Mammary epithelial cell (primary cell): ENCODE results near the gene KRT39.

ENCODE experiments used
- EZH2 ChIP-seq: IDR thresholded peaks from 2 replicates; pipeline ENCODE4 v1.6.1; 2012; ENCODE audit warnings: low read length, inconsistent platforms, borderline replicate concordance
- TF ChIP-seq, protein P1 (sequence below), 2 donors: IDR thresholded peaks in 1 of 2; conservative IDR thresholded peaks in 1 of 2; 2 replicates each; pipeline ENCODE4 v1.5.1; 2011 to 2012; ENCODE audit warnings: inconsistent platforms in 2 of 2, low read length in 2 of 2, mild to moderate bottlenecking in 2 of 2, control low read depth in 1 of 2, low read depth in 1 of 2; ENCODE audit not compliant: insufficient read depth in 1 of 2; ENCODE audit errors: extremely low read depth in 1 of 2

DNA sequence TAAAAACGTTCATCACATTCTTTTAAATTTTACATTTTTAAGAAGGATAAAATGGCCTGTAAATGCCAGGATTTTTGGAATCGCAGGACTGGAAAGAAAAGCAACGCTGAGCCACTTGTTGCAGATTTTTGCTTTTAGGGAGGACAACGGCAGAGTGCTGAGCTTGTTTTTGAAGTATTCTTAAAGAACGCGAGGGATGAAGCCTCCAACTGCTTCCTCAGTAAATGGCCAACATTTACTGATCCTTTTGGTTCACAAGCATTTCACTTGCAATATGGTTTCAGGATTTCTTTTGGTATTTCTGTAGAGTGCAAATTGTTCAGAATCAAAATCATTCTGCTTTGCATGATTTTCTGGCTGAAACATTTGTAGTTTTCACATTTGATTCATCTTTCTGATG is 26.5 kb downstream of the KRT39 start:
- no peak for TF ChIP-seq EZH2
- TF ChIP-seq, protein P1, sequence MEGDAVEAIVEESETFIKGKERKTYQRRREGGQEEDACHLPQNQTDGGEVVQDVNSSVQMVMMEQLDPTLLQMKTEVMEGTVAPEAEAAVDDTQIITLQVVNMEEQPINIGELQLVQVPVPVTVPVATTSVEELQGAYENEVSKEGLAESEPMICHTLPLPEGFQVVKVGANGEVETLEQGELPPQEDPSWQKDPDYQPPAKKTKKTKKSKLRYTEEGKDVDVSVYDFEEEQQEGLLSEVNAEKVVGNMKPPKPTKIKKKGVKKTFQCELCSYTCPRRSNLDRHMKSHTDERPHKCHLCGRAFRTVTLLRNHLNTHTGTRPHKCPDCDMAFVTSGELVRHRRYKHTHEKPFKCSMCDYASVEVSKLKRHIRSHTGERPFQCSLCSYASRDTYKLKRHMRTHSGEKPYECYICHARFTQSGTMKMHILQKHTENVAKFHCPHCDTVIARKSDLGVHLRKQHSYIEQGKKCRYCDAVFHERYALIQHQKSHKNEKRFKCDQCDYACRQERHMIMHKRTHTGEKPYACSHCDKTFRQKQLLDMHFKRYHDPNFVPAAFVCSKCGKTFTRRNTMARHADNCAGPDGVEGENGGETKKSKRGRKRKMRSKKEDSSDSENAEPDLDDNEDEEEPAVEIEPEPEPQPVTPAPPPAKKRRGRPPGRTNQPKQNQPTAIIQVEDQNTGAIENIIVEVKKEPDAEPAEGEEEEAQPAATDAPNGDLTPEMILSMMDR (conservative IDR thresholded peaks at IDR 0.05 in 1 of 2, IDR thresholded peaks at IDR 0.05 in 1 of 2; ENCODE audit: extremely low read depth in 1 of 2, insufficient read depth in 1 of 2, low read depth in 1 of 2, low read length in 2 of 2): no peak
